ENCODE results near the gene GGTLC2. TPM values are rescaled to one million over a fixed set of nuclear protein-coding genes. Genes with fewer than 3 reads are reported as not detected.

Gene GGTLC2
- total and polyA plus RNA-seq, 11 donors: not detected

GRCh38 chr22:22661275-22661674 is 16.9 kb downstream of the GGTLC2 start:
- TF ChIP-seq POLR2A (IDR thresholded peaks at IDR 0.05): no peak
- no peak for TF ChIP-seq CTCF (IDR thresholded peaks at IDR 0.05)
- Histone ChIP-seq H3K4me1 (no peaks in the 10 kb centered on the region), H3K4me3 (no peak overlapping the region), H3K9me3 (no peaks in the 10 kb centered on the region), H3K27ac (no peak overlapping the region), H3K27me3 (peaks cover 0 to 3% (median 0%) of the 10 kb centered on the region in 9 donors), H3K36me3 (no peaks in the 10 kb centered on the region)
- DNase-seq: no peak
- ATAC-seq: no peak
- intact Hi-C loops (cut with DNase I): no loop called here
- 57 to 80% (median 70%) methylated on average over 3 to 4 of the region's 4 CpGs for WGBS, 4 donors

GRCh38 chr22:22662095-22662494 is 17.7 kb downstream of the GGTLC2 start:
- Histone ChIP-seq H3K4me1 (no peaks in the 10 kb centered on the region), H3K9me3 (no peaks in the 10 kb centered on the region), H3K27me3 (peaks cover 0 to 3% (median 0%) of the 10 kb centered on the region in 9 donors), H3K4me3 (no peak overlapping the region), H3K27ac (no peak overlapping the region), H3K36me3 (no peaks in the 10 kb centered on the region)
- ATAC-seq (no peak), DNase-seq (no peak)
- intact Hi-C loops (cut with DNase I): no loop called here
- no peak for TF ChIP-seq POLR2A (IDR thresholded peaks at IDR 0.05)
- TF ChIP-seq CTCF (IDR thresholded peaks at IDR 0.05): no peak
- whole genome bisulfite sequencing, 4 donors: 78 to 91% (median 83%) methylated on average over 3 of the region's 3 CpGs

GRCh38 chr22:22663861-22664800 is 19.7 kb downstream of the GGTLC2 start:
- H3K27me3 ChIP-seq: peaks cover 0 to 3% (median 0%) of the 10 kb centered on the region in 9 donors
- H3K9me3 ChIP-seq: no peaks in the 10 kb centered on the region
- H3K4me3 ChIP-seq: no peak overlapping the region
- no peaks in the 10 kb centered on the region for H3K36me3 ChIP-seq
- intact Hi-C loops (cut with DNase I): no loop called here
- no peaks in the 10 kb centered on the region for H3K4me1 ChIP-seq
- WGBS, 4 donors: 75 to 86% (median 81%) methylated on average over 10 to 14 of the region's 14 CpGs
- DNase-seq (no peak), ATAC-seq (no peak)
- TF ChIP-seq POLR2A (IDR thresholded peaks at IDR 0.05) (no peak), CTCF (IDR thresholded peaks at IDR 0.05) (no peak)
- H3K27ac ChIP-seq: no peak overlapping the region

- TF ChIP-seq POLR2A (IDR thresholded peaks at IDR 0.05): no peak
- TF ChIP-seq CTCF (IDR thresholded peaks at IDR 0.05): peak in 11 of 12 donors; percentile 14 to 50 (median 42)
- no peaks in the 10 kb centered on the region for H3K36me3 ChIP-seq
- H3K27me3 ChIP-seq: peaks cover 0 to 8% (median 0%) of the 10 kb centered on the region in 9 donors
- ATAC-seq (peak in 1 of 4 donors; percentile 29), DNase-seq (no peak)
- peaks cover 0 to 14% (median 0%) of the 10 kb centered on the region in 12 donors for H3K9me3 ChIP-seq
- no peaks in the 10 kb centered on the region for H3K4me1 ChIP-seq
- H3K4me3 ChIP-seq: no peak overlapping the region
- 50 to 57% (median 56%) methylated on average over 5 to 7 of the region's 7 CpGs for WGBS, 4 donors
- intact Hi-C loops (cut with DNase I): no loop called here
- no peak overlapping the region for H3K27ac ChIP-seq
Observed at GRCh38 chr22:22666307-22667091, 22.1 kb downstream of the GGTLC2 start.

All from heart left ventricle (tissue), 16 donors.